K562 (cell line): ENCODE results near the gene HDAC1. TPM values are rescaled to one million over a fixed set of nuclear protein-coding genes. Genes with fewer than 3 reads are reported as not detected.

Experiments used
- CTCFL ChIP-seq: IDR thresholded peaks from 2 replicates; pipeline ENCODE4 v1.6.1; 2011; ENCODE audit warnings: borderline replicate concordance, low read depth, mild to moderate bottlenecking, moderate library complexity, low read length; ENCODE audit not compliant: insufficient read depth, poor library complexity, severe bottlenecking
- FOXK2 ChIP-seq, 2 experiments: fragments of 450-650 bp; IDR thresholded peaks in 1 of 2; conservative IDR thresholded peaks in 1 of 2; 2 replicates each; pipeline ENCODE4 v1.6.1; 2016; ENCODE audit warnings: low read depth in 2 of 2, mild to moderate bottlenecking in 1 of 2
- ZEB2 ChIP-seq: fragments of 450-650 bp; IDR thresholded peaks from 2 replicates; pipeline ENCODE4 v1.6.1; 2016
- ZNF282 ChIP-seq: sonication (generic); formaldehyde crosslinking; IDR thresholded peaks from 2 replicates; pipeline ENCODE4 v1.8.1; 2023; ENCODE audit warnings: missing genetic modification reagents
- polyA plus RNA-seq, 8 experiments: library from polyadenylated mRNA; depleted of rRNA in 4 of 8; stranded (reverse) in 5 of 8; unstranded in 3 of 8; fragments of >200 nt; fragmentation: Nextera tagmentation in 2 of 8; fragmentation: Illumina TruSeq in 1 of 8; extraction: Ambion mirVana in 2 of 8; extraction: Trizol in 1 of 8; gene quantifications; 2 replicates each; pipeline versions ENCODE4 v1.2.1 to v1.2.3, GENCODE V29; 2011 to 2014; ENCODE audit warnings: inconsistent platforms in 1 of 8, missing spikeins in 1 of 8
- total RNA-seq, 7 experiments: library from RNA; depleted of rRNA in 6 of 7; stranded (reverse); fragments of >200 nt in 6 of 7; fragmentation: Illumina TruSeq in 2 of 7; extraction: Trizol in 2 of 7; gene quantifications; 2 replicates each; pipeline versions ENCODE4 v1.2.1 to v1.2.3, GENCODE V29; 2011 to 2021; ENCODE audit warnings: low replicate concordance in 1 of 7
- TF ChIP-seq, protein P1 (sequence below), 2 experiments: fragments of 450-650 bp in 1 of 2; sonication (generic) in 1 of 2; formaldehyde crosslinking in 1 of 2; IDR thresholded peaks; 2 replicates each; pipeline versions ENCODE4 v1.7.1 to v1.9.0; 2016 to 2022; ENCODE audit warnings: inconsistent platforms in 1 of 2, mild to moderate bottlenecking in 1 of 2, missing genetic modification reagents in 1 of 2
- TF ChIP-seq, protein P2 (sequence below): fragments of 200-800 bp; sonication (Bioruptor generic); IDR thresholded peaks from 2 replicates; pipeline ENCODE4 v1.6.1; 2017; ENCODE audit warnings: missing genetic modification characterization, missing compliant biosample characterization
- TF ChIP-seq, protein P3 (sequence below): fragments of 450-650 bp; formaldehyde crosslinking; IDR thresholded peaks from 2 replicates; pipeline ENCODE4 v1.4.0; 2020; ENCODE audit warnings: mild to moderate bottlenecking, moderate library complexity

Gene HDAC1
- total and polyA plus RNA-seq, 9 of the 15 experiments (the other 6 are each of a cell fraction or from before 2014, with no cell fraction given) = 169 to 384 (median 193) TPM

- TF ChIP-seq, protein P1, sequence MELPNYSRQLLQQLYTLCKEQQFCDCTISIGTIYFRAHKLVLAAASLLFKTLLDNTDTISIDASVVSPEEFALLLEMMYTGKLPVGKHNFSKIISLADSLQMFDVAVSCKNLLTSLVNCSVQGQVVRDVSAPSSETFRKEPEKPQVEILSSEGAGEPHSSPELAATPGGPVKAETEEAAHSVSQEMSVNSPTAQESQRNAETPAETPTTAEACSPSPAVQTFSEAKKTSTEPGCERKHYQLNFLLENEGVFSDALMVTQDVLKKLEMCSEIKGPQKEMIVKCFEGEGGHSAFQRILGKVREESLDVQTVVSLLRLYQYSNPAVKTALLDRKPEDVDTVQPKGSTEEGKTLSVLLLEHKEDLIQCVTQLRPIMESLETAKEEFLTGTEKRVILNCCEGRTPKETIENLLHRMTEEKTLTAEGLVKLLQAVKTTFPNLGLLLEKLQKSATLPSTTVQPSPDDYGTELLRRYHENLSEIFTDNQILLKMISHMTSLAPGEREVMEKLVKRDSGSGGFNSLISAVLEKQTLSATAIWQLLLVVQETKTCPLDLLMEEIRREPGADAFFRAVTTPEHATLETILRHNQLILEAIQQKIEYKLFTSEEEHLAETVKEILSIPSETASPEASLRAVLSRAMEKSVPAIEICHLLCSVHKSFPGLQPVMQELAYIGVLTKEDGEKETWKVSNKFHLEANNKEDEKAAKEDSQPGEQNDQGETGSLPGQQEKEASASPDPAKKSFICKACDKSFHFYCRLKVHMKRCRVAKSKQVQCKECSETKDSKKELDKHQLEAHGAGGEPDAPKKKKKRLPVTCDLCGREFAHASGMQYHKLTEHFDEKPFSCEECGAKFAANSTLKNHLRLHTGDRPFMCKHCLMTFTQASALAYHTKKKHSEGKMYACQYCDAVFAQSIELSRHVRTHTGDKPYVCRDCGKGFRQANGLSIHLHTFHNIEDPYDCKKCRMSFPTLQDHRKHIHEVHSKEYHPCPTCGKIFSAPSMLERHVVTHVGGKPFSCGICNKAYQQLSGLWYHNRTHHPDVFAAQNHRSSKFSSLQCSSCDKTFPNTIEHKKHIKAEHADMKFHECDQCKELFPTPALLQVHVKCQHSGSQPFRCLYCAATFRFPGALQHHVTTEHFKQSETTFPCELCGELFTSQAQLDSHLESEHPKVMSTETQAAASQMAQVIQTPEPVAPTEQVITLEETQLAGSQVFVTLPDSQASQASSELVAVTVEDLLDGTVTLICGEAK (IDR thresholded peaks at IDR 0.05) = 0 out of 2 replicates have a peak, but pooled peaks have one; percentile 41
- TF ChIP-seq, protein P1 (CRISPR knock-in tag; IDR thresholded peaks at IDR 0.05) = no peak
- TF ChIP-seq CTCFL = no peak
- TF ChIP-seq, protein P2, sequence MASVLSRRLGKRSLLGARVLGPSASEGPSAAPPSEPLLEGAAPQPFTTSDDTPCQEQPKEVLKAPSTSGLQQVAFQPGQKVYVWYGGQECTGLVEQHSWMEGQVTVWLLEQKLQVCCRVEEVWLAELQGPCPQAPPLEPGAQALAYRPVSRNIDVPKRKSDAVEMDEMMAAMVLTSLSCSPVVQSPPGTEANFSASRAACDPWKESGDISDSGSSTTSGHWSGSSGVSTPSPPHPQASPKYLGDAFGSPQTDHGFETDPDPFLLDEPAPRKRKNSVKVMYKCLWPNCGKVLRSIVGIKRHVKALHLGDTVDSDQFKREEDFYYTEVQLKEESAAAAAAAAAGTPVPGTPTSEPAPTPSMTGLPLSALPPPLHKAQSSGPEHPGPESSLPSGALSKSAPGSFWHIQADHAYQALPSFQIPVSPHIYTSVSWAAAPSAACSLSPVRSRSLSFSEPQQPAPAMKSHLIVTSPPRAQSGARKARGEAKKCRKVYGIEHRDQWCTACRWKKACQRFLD (CRISPR knock-in tag) = 0 out of 2 replicates have a peak, but pooled peaks have one; percentile 57
- peak; percentile 30 to 99; a peak in 3 of 4 replicates for TF ChIP-seq FOXK2 (conservative IDR thresholded peaks at IDR 0.05 in 1 of 2, IDR thresholded peaks at IDR 0.05 in 1 of 2; ENCODE audit: low read depth in 2 of 2)
- TF ChIP-seq, protein P3, sequence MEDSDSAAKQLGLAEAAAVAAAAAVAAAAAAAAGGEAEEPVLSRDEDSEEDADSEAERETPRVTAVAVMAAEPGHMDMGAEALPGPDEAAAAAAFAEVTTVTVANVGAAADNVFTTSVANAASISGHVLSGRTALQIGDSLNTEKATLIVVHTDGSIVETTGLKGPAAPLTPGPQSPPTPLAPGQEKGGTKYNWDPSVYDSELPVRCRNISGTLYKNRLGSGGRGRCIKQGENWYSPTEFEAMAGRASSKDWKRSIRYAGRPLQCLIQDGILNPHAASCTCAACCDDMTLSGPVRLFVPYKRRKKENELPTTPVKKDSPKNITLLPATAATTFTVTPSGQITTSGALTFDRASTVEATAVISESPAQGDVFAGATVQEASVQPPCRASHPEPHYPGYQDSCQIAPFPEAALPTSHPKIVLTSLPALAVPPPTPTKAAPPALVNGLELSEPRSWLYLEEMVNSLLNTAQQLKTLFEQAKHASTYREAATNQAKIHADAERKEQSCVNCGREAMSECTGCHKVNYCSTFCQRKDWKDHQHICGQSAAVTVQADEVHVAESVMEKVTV = 0 out of 2 replicates have a peak, but pooled peaks have one; percentile 2
- TF ChIP-seq ZEB2 = peak; percentile 63; the same call in 1 of the 2 replicates
- no peak for TF ChIP-seq ZNF282 (CRISPR knock-in tag)
Observed at GRCh38 chr1:32291708-32292538, at the start of gene HDAC1 (continued).
